Caco-2 (cell line): ENCODE data around the gene KDM6A. TPM values are rescaled to one million over a fixed set of nuclear protein-coding genes. Genes with fewer than 3 reads are reported as not detected.

Experiments
- BruUV-seq: library from RNA; stranded (reverse); fragments of 400-500 nt; replicated peaks from 2 replicates; lab custom pipeline; 2021; lab: Mats Ljungman, UMichigan
- CTCF ChIA-PET: fragments of 300-600 bp; sonication (Branson Sonifier 250); formaldehyde crosslinking; loops from one replicate; lab custom pipeline; 2022; ENCODE audit warnings: antibody characterized with exemption; lab: Charles Lee
- POLR2A ChIA-PET: fragments of 300-600 bp; sonication (Branson Sonifier 250); formaldehyde crosslinking; loops from one replicate; lab custom pipeline; 2022; ENCODE audit warnings: antibody characterized with exemption; lab: Charles Lee
- DNase-seq, 2 experiments: peaks; one replicate each; pipeline versions ENCODE4 v3.0.0 to v3.0.0-alpha.2; 2020 to 2022
- H3K27me3 ChIP-seq: replicated peaks from 2 replicates; pipeline ENCODE4 v1.6.0; 2011; ENCODE audit warnings: low read length; ENCODE audit not compliant: control insufficient read depth, insufficient read depth
- H3K36me3 ChIP-seq: 2 replicates; pipeline ENCODE4 v1.5.1; 2011; ENCODE audit warnings: low read length; ENCODE audit not compliant: control insufficient read depth, insufficient read depth
- H3K4me1 ChIP-seq: fragments of 250-450 bp; sonication (Bioruptor Pico); 2 replicates; pipeline ENCODE4 v1.5.1; 2020; ENCODE audit warnings: mild to moderate bottlenecking
- H3K4me3 ChIP-seq: 2 replicates; pipeline ENCODE4 v1.5.1; 2011; ENCODE audit warnings: low read depth, mild to moderate bottlenecking, control low read depth, low read length
- H3K9me3 ChIP-seq: fragments of 250-450 bp; sonication (Bioruptor Pico); 2 replicates; pipeline ENCODE4 v1.5.1; 2020; ENCODE audit warnings: mild to moderate bottlenecking, moderate library complexity
- H3K27ac Mint-ChIP-seq: one replicate; pipeline ENCODE4 v1.8.0; 2022; ENCODE audit warnings: mixed read lengths; ENCODE audit not compliant: unreplicated experiment
- H3K27me3 Mint-ChIP-seq: one replicate; pipeline ENCODE4 v1.8.0; 2022; ENCODE audit warnings: mixed read lengths; ENCODE audit not compliant: insufficient read depth, unreplicated experiment
- H3K36me3 Mint-ChIP-seq: one replicate; pipeline ENCODE4 v1.8.0; 2022; ENCODE audit warnings: mild to moderate bottlenecking, mixed read lengths; ENCODE audit not compliant: insufficient read depth, unreplicated experiment
- H3K4me1 Mint-ChIP-seq: one replicate; pipeline ENCODE4 v1.8.0; 2022; ENCODE audit warnings: low read depth, mixed read lengths; ENCODE audit not compliant: unreplicated experiment
- H3K4me3 Mint-ChIP-seq: one replicate; pipeline ENCODE4 v1.8.0; 2022; ENCODE audit warnings: mild to moderate bottlenecking, moderate library complexity, mixed read lengths; ENCODE audit not compliant: unreplicated experiment
- H3K9me3 Mint-ChIP-seq: one replicate; pipeline ENCODE4 v1.8.0; 2022; ENCODE audit warnings: mixed read lengths; ENCODE audit not compliant: unreplicated experiment
- intact Hi-C: fragments of 100-400 bp; cut with micrococcal nuclease; formaldehyde crosslinking; loops from one replicate; pipeline ENCODE4 v1.10.0; 2022; ENCODE audit not compliant: unreplicated experiment
- total RNA-seq: library from RNA; stranded (reverse); gene quantifications from 2 replicates; pipeline ENCODE4 v1.2.3, GENCODE V29; 2022
- TF ChIP-seq, protein P1 (sequence below), 2 experiments: fragments of 200-600 bp in 1 of 2; IDR thresholded peaks; 1 replicate in 1 of 2; 2 replicates in 1 of 2; pipeline versions ENCODE4 v1.5.1 to v1.8.0; 2011 to 2022; ENCODE audit warnings: antibody characterized with exemption in 1 of 2, control low read depth in 1 of 2, inconsistent platforms in 1 of 2, low read depth in 1 of 2, low read length in 1 of 2, mild to moderate bottlenecking in 1 of 2, moderate library complexity in 1 of 2; ENCODE audit not compliant: insufficient read depth in 1 of 2, severe bottlenecking in 1 of 2, unreplicated experiment in 1 of 2

KDM6A gene
- total RNA-seq, 1 experiment from 2014 or later: 34.2 TPM

DNA sequence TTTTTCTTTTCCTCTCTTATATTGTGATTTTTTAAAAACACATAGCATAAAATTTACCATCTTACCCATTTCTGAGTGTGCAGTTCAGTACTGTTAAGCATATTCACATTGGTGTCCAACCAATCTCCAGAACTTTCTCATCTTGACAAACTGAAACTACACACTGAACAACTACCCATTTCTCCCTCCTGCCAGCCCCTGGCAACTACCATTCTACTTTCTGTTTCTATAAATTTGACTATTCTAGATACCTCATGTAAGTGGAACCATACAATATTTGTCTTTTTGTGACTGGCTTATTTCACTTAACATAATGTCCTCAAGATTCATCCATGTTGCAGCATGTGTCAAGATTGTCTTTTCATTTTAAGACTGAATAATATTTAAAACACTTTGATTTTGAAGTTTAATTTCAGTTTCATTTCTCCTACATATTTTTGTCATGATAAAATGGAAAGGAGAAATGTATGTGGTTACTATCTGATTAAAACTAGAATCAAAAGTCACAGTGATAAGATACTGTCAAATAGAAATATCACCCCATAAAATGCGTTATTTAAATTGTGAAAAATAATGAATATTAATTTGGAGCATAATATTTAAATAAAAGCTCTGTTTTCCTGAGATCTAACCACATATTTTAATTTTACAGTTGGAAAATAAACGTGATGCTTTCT lies 204.9 kb downstream of the KDM6A start:
- H3K27me3 ChIP-seq: no peaks in the 10 kb centered on the region
- Mint-ChIP-seq H3K9me3 (no peaks in the 10 kb centered on the region), H3K4me1 (no peaks in the 10 kb centered on the region), H3K36me3 (peaks cover 30% of the 10 kb centered on the region), H3K27ac (no peak overlapping the region), H3K27me3 (no peaks in the 10 kb centered on the region), H3K4me3 (no peak overlapping the region)
- ChIA-PET CTCF (no interaction called here), POLR2A (no interaction called here)
- no peak for DNase-seq
- H3K4me3 ChIP-seq: no peak overlapping the region
- intact Hi-C loops: no loop called here
- TF ChIP-seq, protein P1, sequence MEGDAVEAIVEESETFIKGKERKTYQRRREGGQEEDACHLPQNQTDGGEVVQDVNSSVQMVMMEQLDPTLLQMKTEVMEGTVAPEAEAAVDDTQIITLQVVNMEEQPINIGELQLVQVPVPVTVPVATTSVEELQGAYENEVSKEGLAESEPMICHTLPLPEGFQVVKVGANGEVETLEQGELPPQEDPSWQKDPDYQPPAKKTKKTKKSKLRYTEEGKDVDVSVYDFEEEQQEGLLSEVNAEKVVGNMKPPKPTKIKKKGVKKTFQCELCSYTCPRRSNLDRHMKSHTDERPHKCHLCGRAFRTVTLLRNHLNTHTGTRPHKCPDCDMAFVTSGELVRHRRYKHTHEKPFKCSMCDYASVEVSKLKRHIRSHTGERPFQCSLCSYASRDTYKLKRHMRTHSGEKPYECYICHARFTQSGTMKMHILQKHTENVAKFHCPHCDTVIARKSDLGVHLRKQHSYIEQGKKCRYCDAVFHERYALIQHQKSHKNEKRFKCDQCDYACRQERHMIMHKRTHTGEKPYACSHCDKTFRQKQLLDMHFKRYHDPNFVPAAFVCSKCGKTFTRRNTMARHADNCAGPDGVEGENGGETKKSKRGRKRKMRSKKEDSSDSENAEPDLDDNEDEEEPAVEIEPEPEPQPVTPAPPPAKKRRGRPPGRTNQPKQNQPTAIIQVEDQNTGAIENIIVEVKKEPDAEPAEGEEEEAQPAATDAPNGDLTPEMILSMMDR (IDR thresholded peaks at IDR 0.05; ENCODE audit: insufficient read depth in 1 of 2, low read depth in 1 of 2, low read length in 1 of 2, severe bottlenecking in 1 of 2, unreplicated experiment in 1 of 2): no peak
- H3K9me3 ChIP-seq: no peaks in the 10 kb centered on the region
- no peaks in the 10 kb centered on the region for H3K36me3 ChIP-seq
- H3K4me1 ChIP-seq: no peaks in the 10 kb centered on the region
- BruUV-seq: no TSS peak

DNA sequence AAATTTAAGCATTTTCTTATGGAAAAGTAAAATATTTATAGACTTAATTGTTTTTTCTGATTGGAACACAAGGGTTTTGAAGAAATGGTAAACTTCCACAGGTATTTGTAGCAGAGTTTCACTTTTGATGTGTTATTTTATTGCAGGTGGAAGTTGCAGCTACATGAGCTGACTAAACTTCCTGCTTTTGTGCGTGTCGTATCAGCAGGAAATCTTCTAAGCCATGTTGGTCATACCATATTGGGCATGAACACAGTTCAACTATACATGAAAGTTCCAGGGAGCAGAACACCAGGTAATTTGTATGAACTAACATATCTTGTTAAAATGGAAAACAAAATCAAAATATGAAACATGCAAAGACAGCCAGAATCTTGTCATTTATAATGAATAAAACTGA lies 210.3 kb downstream of the KDM6A start:
- BruUV-seq: no TSS peak
- intact Hi-C loops: no loop called here
- ChIA-PET POLR2A (no interaction called here), CTCF (no interaction called here)
- no peaks in the 10 kb centered on the region for H3K27me3 ChIP-seq
- TF ChIP-seq, protein P1 (IDR thresholded peaks at IDR 0.05; ENCODE audit: insufficient read depth in 1 of 2, low read depth in 1 of 2, low read length in 1 of 2, severe bottlenecking in 1 of 2, unreplicated experiment in 1 of 2): no peak
- no peak overlapping the region for H3K4me3 ChIP-seq
- H3K27me3 Mint-ChIP-seq: no peaks in the 10 kb centered on the region
- H3K36me3 Mint-ChIP-seq: peaks cover 41% of the 10 kb centered on the region
- H3K4me3 Mint-ChIP-seq: no peak overlapping the region
- H3K9me3 ChIP-seq: no peaks in the 10 kb centered on the region
- H3K4me1 ChIP-seq: no peaks in the 10 kb centered on the region
- H3K27ac Mint-ChIP-seq: no peak overlapping the region
- no peak for DNase-seq
- no peaks in the 10 kb centered on the region for H3K9me3 Mint-ChIP-seq
- H3K4me1 Mint-ChIP-seq: no peaks in the 10 kb centered on the region
- H3K36me3 ChIP-seq: no peaks in the 10 kb centered on the region

DNA sequence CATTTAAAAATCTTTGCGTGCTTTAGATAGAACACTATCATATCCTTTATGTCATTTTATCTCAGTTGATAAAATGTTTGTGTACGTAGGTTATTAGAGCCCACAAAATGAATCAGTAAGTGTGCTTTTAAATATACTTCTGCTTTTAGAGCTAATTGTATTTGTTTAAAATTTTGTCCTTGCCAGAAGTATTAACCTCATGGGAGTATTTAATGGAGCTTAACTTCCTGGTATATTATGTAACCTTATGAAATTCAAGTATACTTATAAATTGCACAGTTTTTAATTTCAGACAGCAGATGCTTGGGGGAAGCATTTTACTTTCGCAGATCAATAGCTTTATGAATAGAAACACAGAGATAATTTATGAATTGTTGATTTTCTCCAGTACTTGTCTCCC lies 237.5 kb downstream of the KDM6A start:
- CTCF ChIA-PET: no interaction called here
- Mint-ChIP-seq H3K27ac (no peak overlapping the region), H3K27me3 (no peaks in the 10 kb centered on the region), H3K9me3 (peaks cover 8% of the 10 kb centered on the region), H3K36me3 (peaks cover 38% of the 10 kb centered on the region), H3K4me1 (no peaks in the 10 kb centered on the region), H3K4me3 (no peak overlapping the region)
- POLR2A ChIA-PET: no interaction called here
- no TSS peak for BruUV-seq
- intact Hi-C loops: no loop called here
- Histone ChIP-seq H3K4me1 (no peaks in the 10 kb centered on the region), H3K27me3 (no peaks in the 10 kb centered on the region), H3K36me3 (no peaks in the 10 kb centered on the region; the same call in 1 of the 2 replicates), H3K4me3 (no peak overlapping the region), H3K9me3 (no peaks in the 10 kb centered on the region)
- TF ChIP-seq, protein P1 (IDR thresholded peaks at IDR 0.05; ENCODE audit: insufficient read depth in 1 of 2, low read depth in 1 of 2, low read length in 1 of 2, severe bottlenecking in 1 of 2, unreplicated experiment in 1 of 2): no peak
- DNase-seq: no peak
